ENCODE measurements around the gene THBS3.
"Not testable (repeated sequence)": the region's sequence is repeated elsewhere in the genome, so short reads cannot be mapped to it uniquely, and the experiment has no call there.

GRCh38 chr1:155214702-155215101 is 7.0 kb upstream of the THBS3 start:
- TF ChIP-seq POLR2A (IDR thresholded peaks at IDR 0.05; ENCODE audit: low read depth, low read length); RCOR1 (IDR thresholded peaks at IDR 0.05; ENCODE audit: insufficient replicate concordance, low read length); ELK1 (IDR thresholded peaks at IDR 0.05; ENCODE audit: borderline replicate concordance, low read depth, low read length); BHLHE40 (IDR thresholded peaks at IDR 0.05; ENCODE audit: low read depth, low read length); CTCF (conservative IDR thresholded peaks at IDR 0.05; ENCODE audit: low read depth, low read length); USF2 (IDR thresholded peaks at IDR 0.05; ENCODE audit: low read depth, low read length); MXI1 (IDR thresholded peaks at IDR 0.05; ENCODE audit: borderline replicate concordance, low read depth, low read length); SMC3 (IDR thresholded peaks at IDR 0.05; ENCODE audit: low read depth, low read length); MAFK (IDR thresholded peaks at IDR 0.05; ENCODE audit: low read depth, low read length); CHD1 (IDR thresholded peaks at IDR 0.05; ENCODE audit: low read depth, low read length): not testable (repeated sequence)
